ENCODE measurements around the gene COL27A1.

DNA sequence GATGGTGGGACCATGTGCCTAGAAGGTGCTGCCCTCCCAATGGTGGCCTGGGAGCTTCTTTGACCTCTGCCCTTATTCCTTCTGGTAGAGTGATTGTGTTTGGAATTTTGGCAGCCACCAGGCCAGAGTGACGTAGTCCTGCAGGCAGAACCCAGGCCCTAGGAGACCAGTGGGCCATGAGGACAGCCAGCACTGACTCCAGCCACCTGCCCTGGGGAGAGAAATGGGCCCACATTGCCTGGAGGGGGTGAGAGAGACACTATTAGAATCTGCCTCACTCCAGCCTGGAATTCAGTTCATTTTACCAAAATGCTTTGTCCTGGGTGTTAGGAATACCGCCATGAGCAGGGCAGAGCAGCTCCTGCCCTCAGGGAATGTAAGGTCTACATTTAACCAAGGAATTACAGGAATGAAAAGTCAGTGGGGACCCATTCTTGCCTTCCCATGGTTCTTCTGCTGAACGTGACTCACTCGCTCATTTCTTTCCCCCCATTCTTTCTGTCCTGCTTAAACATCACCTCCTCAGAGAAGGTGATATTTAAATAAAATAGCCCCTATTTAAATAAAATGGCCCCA is 5.5 kb upstream of the COL27A1 start:
- TF ChIP-seq MEF2A (IDR thresholded peaks at IDR 0.05; ENCODE audit: borderline replicate concordance, low read depth) (no peak), NRF1 (IDR thresholded peaks at IDR 0.05; ENCODE audit: low read depth, low read length) (no peak), POLR2AphosphoS5 (IDR thresholded peaks at IDR 0.05; ENCODE audit: low read depth, low read length) (no peak), NFIC (IDR thresholded peaks at IDR 0.05; ENCODE audit: borderline replicate concordance) (no peak), GABPA (IDR thresholded peaks at IDR 0.05; ENCODE audit: low read depth) (no peak), SIN3A (IDR thresholded peaks at IDR 0.05; ENCODE audit: borderline replicate concordance, low read depth, low read length) (no peak), SMC3 (IDR thresholded peaks at IDR 0.05; ENCODE audit: low read depth, low read length) (no peak), JUND (IDR thresholded peaks at IDR 0.05) (no peak), EP300 (IDR thresholded peaks at IDR 0.05; ENCODE audit: borderline replicate concordance in 1 of 2, low read depth in 1 of 2, low read length in 1 of 2) (no peak), PBX3 (IDR thresholded peaks at IDR 0.05) (no peak), RCOR1 (IDR thresholded peaks at IDR 0.05; ENCODE audit: low read length) (no peak), EZH2phosphoT487 (IDR thresholded peaks at IDR 0.05; ENCODE audit: borderline replicate concordance, low read depth) (no peak), TAF1 (IDR thresholded peaks at IDR 0.05; ENCODE audit: borderline replicate concordance, low read depth, low read length) (no peak)
- TF ChIP-seq, protein P1, sequence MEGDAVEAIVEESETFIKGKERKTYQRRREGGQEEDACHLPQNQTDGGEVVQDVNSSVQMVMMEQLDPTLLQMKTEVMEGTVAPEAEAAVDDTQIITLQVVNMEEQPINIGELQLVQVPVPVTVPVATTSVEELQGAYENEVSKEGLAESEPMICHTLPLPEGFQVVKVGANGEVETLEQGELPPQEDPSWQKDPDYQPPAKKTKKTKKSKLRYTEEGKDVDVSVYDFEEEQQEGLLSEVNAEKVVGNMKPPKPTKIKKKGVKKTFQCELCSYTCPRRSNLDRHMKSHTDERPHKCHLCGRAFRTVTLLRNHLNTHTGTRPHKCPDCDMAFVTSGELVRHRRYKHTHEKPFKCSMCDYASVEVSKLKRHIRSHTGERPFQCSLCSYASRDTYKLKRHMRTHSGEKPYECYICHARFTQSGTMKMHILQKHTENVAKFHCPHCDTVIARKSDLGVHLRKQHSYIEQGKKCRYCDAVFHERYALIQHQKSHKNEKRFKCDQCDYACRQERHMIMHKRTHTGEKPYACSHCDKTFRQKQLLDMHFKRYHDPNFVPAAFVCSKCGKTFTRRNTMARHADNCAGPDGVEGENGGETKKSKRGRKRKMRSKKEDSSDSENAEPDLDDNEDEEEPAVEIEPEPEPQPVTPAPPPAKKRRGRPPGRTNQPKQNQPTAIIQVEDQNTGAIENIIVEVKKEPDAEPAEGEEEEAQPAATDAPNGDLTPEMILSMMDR (IDR thresholded peaks at IDR 0.05), result no peak
